OCI-LY1 (cell line): ENCODE results near the gene AGPAT2.

Experiments used
- CTCF ChIP-seq: fragments of 200-600 bp; sonication (generic), shearing (Covaris generic); IDR thresholded peaks from 2 replicates; pipeline ENCODE4 v1.5.1; 2017; ENCODE audit warnings: mild to moderate bottlenecking, antibody characterized with exemption, low read length, moderate library complexity, mixed read lengths
- EZH2 ChIP-seq: fragments of 200-600 bp; sonication (generic), shearing (Covaris generic); IDR thresholded peaks from 2 replicates; pipeline ENCODE4 v1.8.0; 2017; ENCODE audit warnings: borderline replicate concordance, mixed run types, mild to moderate bottlenecking, antibody characterized with exemption, low read length, moderate library complexity, mixed read lengths

- no peak for TF ChIP-seq CTCF
- no peak for TF ChIP-seq EZH2
Observed at GRCh38 chr9:136707011-136707410, 19.8 kb upstream of the AGPAT2 start.
